BLaER1 treated with 17β-estradiol and CSF1 and Interleukin-3, amounts not matched to agents 10 nM and 100 nM (cell line): ENCODE results near the gene SFTPA2.
"Not testable (repeated sequence)": the region's sequence is repeated elsewhere in the genome, so short reads cannot be mapped to it uniquely, and the experiment has no call there.

Experiments used
- H3K27ac ChIP-seq, 11 experiments: shearing (Covaris generic); formaldehyde crosslinking; 2 replicates each; pipeline ENCODE4 v1.8.1; 2022
- H3K27me3 ChIP-seq, 11 experiments: shearing (Covaris generic); formaldehyde crosslinking; 2 replicates each; pipeline ENCODE4 v1.8.1; 2022
- H3K36me3 ChIP-seq, 11 experiments: shearing (Covaris generic); formaldehyde crosslinking; 2 replicates each; pipeline ENCODE4 v1.8.1; 2022
- H3K4me1 ChIP-seq, 10 experiments: shearing (Covaris generic); formaldehyde crosslinking; 2 replicates each; pipeline ENCODE4 v1.8.1; 2022
- H3K4me2 ChIP-seq, 11 experiments: shearing (Covaris generic); formaldehyde crosslinking; 2 replicates each; pipeline ENCODE4 v1.8.1; 2022
- H3K4me3 ChIP-seq, 10 experiments: shearing (Covaris generic); formaldehyde crosslinking; 2 replicates each; pipeline ENCODE4 v1.8.1; 2022
- H3K9ac ChIP-seq, 11 experiments: shearing (Covaris generic); formaldehyde crosslinking; 2 replicates each; pipeline ENCODE4 v1.8.1; 2022
- H3K9me3 ChIP-seq, 11 experiments: shearing (Covaris generic); formaldehyde crosslinking; replicated peaks in 1 of 11; 2 replicates each; pipeline ENCODE4 v1.8.1; 2022
- H4K20me1 ChIP-seq, 11 experiments: shearing (Covaris generic); formaldehyde crosslinking; 2 replicates each; pipeline ENCODE4 v1.8.1; 2022
- Cebpa-rat ChIP-seq, 11 experiments: shearing (Covaris generic); IDR thresholded peaks; 2 replicates each; pipeline ENCODE4 v1.8.1; 2022

Gene SFTPA2

DNA sequence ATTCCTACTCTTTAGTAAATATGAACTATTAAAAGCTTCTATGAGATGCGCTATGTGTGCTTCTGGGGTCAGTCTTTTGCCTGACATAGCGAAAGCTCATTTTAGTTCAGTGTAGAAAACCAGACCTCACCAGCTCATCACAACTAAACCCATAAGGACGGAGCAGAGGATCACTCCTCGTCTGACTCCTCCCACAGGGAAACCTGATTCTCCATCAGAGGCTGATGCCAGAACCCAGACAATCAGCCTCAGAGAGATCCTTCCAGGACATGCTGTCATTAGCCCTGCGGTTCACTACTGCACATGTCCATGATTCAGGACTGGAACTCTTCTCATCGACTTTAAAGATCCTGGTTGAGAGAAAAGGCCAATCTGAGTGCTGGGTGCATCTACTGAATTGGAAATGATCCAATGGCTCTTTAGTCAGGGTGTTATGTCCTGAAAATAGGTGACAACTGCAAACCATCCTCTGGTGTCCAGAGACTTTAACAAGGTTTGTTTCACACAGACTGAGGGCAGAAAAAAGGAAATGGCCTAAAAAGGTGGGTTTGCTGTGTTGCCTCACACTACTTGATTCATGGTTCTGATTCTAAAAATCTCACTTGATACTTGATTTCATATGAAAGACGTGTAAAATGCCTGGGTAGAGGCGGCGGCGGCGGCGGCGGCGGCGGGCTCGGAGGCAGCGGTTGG is 48.2 kb downstream of the SFTPA2 start, which contains the start of gene EIF5AL1:
Gene EIF5AL1 (plus strand): TSS at position 643 of the 693 bp plus-strand sequence. CDS start 117 bp downstream, outside the sequence.
- not testable (repeated sequence) for H3K27ac ChIP-seq, H3K4me3 ChIP-seq, H4K20me1 ChIP-seq, H3K4me2 ChIP-seq, H3K9ac ChIP-seq, H3K36me3 ChIP-seq, H3K9me3 ChIP-seq, H3K27me3 ChIP-seq
- peaks cover 0 to 17% (median under 1%) of the 10 kb centered on the region in 10 experiments; a peak in 9 of 20 replicates for H3K4me1 ChIP-seq

DNA sequence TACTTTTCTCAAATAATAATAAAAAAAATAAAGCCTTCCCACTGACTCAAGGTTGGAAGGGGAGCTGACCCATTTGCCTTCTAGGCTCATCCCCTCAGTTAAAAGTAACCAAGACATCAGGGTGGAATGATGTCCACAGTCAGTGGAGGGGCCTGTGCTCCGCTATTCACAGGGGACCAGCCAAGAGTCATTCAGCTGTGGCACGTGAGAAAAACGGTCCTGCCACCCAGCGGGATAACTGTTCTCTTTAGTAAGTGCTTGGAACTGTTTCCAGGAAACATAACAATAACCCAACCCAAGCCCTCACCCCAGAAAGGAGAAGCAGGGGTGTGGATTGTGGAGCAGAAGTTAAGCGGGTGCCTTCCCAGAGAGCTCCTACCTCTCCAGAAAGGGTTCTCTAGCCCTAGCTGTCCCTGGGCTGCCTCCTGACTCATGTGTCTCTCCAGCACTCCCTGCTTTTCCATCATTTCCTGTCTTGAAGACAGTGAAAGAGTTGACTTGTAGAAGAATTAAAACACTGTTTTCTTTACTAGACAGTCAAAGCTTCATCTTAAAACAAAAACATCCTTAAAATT is 50.2 kb downstream of the SFTPA2 start:
- H3K4me2 ChIP-seq = peak overlapping the region in 3 of 11 experiments; percentile 21 to 36 (median 28); a peak in 6 of 22 replicates
- not testable (repeated sequence) for H3K27me3 ChIP-seq, H3K27ac ChIP-seq, H3K36me3 ChIP-seq, H4K20me1 ChIP-seq, H3K9ac ChIP-seq, H3K9me3 ChIP-seq, H3K4me3 ChIP-seq
- peaks cover 0 to 36% (median 19%) of the 10 kb centered on the region in 10 experiments; a peak in 13 of 20 replicates for H3K4me1 ChIP-seq

DNA sequence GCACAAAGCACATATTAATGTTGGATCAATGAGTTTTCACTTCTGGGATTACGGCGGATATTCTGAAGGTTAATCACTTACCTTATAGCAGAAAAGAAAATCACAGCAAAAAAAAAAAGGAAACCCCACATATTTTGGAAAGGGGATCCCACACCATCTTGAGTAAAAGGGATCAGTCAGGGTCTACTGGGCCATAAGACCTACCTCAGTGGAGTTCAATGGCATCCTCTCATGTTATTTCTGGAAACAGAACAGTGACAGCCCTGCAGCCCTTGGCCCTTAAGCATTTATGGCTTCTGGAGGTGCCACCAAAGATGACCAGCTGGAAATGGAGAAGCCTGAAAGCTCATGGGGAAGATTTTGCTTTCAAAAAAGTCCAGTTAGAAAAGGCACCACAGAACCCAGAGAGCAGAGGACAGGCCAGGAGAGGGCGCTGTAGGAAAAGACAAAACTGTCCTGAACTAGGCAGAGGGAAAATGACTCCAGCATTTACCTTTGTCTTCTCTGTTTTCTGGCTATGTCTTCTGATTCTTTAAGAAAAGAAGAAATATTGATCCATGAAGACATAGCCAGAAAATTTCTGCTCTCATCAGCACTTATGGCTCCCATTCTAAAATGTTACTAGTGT is 50.8 kb downstream of the SFTPA2 start:
- H3K4me3 ChIP-seq, H4K20me1 ChIP-seq, H3K27me3 ChIP-seq, H3K27ac ChIP-seq, H3K9me3 ChIP-seq, H3K36me3 ChIP-seq, H3K9ac ChIP-seq, H3K4me2 ChIP-seq: not testable (repeated sequence)
- peaks cover 0 to 36% (median 19%) of the 10 kb centered on the region in 10 experiments; a peak in 13 of 20 replicates for H3K4me1 ChIP-seq

DNA sequence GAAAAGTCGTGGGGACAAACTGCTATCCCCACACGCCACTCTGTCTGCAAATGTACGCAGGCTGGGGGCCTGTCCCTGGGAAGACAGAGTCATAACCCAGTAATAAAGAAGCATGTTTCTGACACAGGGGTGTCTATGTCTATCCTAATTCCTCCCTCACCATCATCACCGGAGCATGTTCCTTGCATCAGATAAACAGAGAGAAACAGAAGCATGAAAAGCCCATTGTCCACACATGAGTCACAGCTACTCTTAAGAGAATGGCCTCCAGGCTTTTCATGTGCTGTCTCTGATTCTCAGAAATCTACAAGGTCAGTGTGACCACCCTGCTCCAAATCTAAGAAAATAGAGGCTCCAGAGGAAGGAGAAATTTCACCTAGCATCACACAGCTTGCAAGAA is 52.0 kb downstream of the SFTPA2 start:
- H3K36me3 ChIP-seq, H3K27me3 ChIP-seq, H3K9ac ChIP-seq, H3K27ac ChIP-seq, H4K20me1 ChIP-seq, H3K4me3 ChIP-seq, H3K9me3 ChIP-seq, H3K4me2 ChIP-seq: not testable (repeated sequence)
- peaks cover 0 to 36% (median 19%) of the 10 kb centered on the region in 10 experiments; a peak in 13 of 20 replicates for H3K4me1 ChIP-seq

DNA sequence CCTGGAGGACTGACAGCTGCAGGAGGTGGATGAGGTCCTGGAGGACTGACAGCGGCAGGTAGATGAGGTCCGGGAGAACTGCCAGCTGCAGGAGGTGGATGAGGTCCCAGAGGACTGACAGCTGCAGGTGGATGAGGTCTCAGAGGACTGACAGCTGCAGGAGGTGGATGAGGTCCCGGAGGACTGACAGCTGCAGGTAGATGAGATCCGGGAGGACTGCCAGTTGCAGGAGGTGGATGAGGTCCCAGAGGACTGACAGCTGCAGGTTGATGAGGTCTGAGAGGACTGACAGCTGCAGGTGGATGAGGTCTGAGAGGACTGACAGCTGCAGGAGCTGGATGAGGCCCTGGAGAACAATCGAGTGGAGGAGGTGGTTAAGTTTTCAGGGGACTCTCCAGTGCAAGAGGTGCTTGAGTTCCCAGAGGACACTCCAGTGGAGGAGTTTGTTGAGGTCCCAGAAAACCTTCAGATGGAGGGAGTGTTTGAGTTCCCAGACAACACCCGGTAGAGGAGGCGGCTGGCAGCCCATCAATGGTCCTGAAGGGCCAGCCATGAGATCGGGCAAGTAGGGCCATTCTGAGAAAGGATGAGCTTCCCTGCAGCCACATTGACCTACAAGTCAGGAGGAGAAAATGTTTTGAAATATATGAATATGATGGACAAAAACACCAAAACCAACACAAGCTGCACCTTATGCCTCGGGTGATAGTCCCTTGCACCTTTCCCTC is 52.6 kb downstream of the SFTPA2 start:
- no peaks in the 10 kb centered on the region for H4K20me1 ChIP-seq
- H3K4me1 ChIP-seq = peaks cover 0 to 36% (median 19%) of the 10 kb centered on the region in 10 experiments; a peak in 13 of 20 replicates
- peak overlapping the region in 1 of 11 experiments; percentile 47; a peak in 2 of 22 replicates for H3K4me2 ChIP-seq
- H3K27me3 ChIP-seq = no peaks in the 10 kb centered on the region
- no peak overlapping the region for H3K4me3 ChIP-seq
- TF ChIP-seq Cebpa-rat (IDR thresholded peaks at IDR 0.05) = no peak
- H3K27ac ChIP-seq = no peak overlapping the region
- H3K9ac ChIP-seq = no peak overlapping the region
- no peaks in the 10 kb centered on the region for H3K9me3 ChIP-seq
- no peaks in the 10 kb centered on the region for H3K36me3 ChIP-seq
